ENCODE results near the gene CPVL. TPM values are rescaled to one million over a fixed set of nuclear protein-coding genes. Genes with fewer than 3 reads are reported as not detected.

The CPVL gene
- total RNA-seq, 1 experiment from 2014 or later: 27.5 TPM

- no peak for DNase-seq (ENCODE audit: low spot score)
Observed at GRCh38 chr7:29043576-29043975, 102.8 kb downstream of the CPVL start.

DNA sequence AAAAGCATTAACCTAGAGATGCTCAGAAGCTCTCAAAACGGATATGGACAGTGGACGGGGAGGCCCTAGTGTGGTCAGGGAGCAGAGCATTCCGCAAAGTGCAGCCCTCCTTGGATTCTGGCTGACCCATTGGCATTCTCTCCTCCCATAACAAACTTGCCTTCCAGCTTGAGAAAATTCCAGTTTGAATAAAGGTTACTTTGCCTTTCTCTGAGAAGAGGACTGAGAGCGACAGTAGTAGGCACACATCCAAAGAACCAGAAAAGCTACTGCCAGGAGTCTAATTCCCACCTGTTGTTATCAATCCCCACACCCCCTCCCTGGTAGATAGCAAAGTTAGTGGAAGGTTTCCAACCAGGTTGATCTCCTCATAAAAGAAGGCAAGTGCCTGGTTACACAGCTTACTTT, 103.5 kb downstream of the CPVL start:
- no peak for DNase-seq (ENCODE audit: low spot score)

GRCh38 chr7:29041991-29042390, 104.3 kb downstream of the CPVL start:
- DNase-seq (ENCODE audit: low spot score): no peak

DNA sequence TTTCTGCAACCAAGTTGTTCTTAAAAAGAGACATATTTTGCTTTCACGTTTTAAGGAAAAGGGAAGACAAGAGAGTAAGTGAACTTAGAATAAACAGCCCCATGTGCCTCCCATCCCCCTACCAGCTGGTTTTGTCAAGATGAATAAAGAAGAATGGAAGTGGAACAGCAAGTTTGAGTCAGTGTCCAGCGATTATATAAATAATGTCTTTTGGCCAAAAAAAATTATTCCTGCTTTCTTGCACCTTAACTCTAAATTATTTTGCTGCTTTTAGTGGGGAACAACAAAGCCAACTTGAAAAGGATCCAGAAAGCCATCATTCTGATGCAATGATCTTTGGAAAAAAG, 105.8 kb downstream of the CPVL start:
- DNase-seq (ENCODE audit: low spot score): no peak

DNA sequence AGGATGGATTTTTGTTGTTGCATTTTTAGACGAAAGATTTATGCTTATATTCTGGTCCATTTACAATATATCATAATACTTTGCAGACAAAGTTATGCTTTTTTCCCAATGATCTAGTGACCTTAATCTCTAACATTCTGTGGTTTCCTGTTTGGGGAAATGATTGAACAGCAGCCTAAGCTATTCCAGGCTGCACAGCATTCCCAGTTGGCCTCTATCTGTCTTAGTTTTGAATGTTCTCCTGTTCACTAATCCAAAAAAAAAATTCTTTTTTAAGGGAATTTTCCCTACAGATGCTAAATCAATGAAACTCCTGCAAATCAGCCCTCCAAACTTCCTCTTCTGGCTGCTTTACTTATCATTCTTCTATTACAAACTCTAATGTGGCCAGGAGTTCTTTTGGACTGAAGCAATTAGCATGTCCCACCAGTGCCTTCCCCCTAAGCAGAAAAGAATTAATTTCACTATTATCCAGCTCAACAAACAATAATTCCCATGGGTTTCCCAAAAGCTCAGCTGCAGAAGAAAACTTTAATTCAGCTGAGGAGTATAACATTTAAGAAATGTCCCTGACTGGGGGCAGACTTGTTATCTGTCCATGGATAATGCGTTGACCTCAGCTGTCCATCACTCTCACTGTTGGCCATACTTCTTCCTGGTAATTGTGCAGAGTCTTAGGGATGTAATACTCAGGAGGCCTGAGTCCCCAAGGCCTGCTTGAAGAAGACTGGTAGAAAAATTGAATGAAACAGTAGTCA, 106.3 kb downstream of the CPVL start:
- DNase-seq (ENCODE audit: low spot score): peak; percentile 10

GRCh38 chr7:29038463-29038862, 107.9 kb downstream of the CPVL start:
- DNase-seq (ENCODE audit: low spot score): no peak

- DNase-seq (ENCODE audit: low spot score): peak; percentile 96
Observed at GRCh38 chr7:29035044-29035740, 111.1 kb downstream of the CPVL start.

DNA sequence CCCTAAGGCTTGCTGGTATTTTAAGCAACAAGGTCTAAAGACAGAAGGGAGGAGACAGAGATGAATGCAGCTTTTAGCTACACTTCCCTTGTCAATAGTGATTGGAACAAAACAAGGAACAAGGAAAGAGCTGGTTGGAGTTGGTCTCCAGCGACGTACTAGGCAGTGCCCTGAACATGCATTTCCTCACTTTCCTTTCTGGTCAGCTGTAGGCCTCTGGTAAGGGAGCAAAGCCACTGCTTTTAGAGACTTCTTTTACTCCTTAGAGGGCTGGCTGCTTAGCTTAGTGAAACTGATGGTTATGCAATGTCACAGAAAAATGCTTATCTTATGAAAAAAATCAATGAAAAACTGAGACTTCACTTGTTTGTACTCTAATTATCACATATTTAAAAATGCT, 112.8 kb downstream of the CPVL start:
- DNase-seq (ENCODE audit: low spot score): no peak

DNA sequence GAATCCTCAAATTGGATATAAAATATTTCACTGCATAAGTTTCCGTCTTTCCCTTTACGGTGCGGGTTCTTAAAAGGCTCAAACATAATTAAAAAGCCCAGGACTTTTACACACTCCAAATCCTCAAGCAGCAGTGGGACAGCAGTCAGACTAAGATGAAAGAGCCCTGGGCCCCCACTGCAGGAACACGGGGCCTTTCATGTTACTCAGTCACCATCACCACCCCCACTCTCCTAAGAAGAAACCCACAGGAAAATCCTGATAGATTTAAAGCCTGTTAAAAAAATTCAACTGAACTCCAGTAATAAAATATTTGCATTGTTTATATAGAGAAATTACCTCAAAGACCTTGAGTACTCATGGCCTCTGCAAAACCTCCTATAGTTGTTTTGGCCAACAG, 114.2 kb downstream of the CPVL start:
- DNase-seq (ENCODE audit: low spot score): no peak

- DNase-seq (ENCODE audit: low spot score): no peak
Observed at GRCh38 chr7:29030781-29031275, 115.5 kb downstream of the CPVL start.

DNA sequence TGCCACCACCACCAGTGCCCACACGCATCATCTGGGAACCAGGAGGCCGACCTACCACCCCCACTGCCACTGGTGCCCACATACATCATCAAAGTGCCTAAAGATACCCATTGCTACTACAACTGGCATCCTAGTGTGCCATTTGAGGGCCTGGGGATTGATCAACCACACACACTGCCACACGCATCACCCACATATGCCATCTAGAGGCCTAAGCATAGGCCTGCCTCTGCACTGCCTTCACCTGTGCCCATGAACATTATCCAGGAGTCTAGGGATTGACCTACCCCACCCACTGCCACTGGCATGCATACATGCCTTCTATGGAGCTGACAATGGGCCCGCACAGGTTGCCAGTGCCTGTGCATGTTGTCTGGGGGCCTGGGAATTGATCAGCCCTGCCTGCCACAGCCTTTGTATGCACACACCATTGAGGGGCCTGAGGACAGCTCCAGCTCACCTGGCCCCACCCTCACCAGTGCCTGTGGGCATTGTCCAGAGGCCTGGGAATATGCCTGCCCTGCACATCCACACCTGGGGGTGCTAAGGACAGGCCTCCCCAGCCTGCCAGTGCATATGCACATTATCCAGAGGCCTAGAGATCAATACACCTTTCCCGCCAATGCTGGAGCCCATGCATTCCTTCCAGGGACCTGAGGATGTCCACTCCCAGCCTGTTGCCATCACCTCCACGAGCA, 123.9 kb downstream of the CPVL start:
- no peak for DNase-seq (ENCODE audit: low spot score)

GRCh38 chr7:29019896-29020295, 126.4 kb downstream of the CPVL start:
- no peak for DNase-seq (ENCODE audit: low spot score)

- DNase-seq (ENCODE audit: low spot score): no peak
Observed at GRCh38 chr7:29019387-29019786, 127.0 kb downstream of the CPVL start.

- DNase-seq (ENCODE audit: low spot score): peak; percentile 19
Observed at GRCh38 chr7:29017713-29018112, 128.6 kb downstream of the CPVL start.

GRCh38 chr7:29014725-29015124, 131.6 kb downstream of the CPVL start:
- DNase-seq (ENCODE audit: low spot score): no peak

DNA sequence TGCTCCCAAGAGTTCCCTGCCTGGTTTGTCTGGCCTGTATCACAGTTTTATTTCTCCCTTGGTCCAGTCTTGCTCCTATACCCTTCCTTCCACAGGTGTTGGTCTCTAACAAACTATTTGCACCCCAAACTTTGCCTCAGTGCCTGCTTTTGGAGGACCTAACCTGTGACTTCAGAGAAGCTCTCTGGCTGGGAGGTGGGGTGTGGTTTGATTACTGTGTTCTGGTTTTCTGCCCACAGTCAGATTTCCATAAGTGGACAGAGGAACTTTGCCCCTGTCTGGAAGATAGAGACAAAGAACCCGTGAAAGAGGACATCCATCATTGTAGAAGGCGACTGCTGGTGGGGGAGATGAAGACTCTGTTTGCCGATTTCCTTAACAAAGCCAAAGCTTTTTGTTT, 132.4 kb downstream of the CPVL start:
- DNase-seq (ENCODE audit: low spot score): no peak

DNA sequence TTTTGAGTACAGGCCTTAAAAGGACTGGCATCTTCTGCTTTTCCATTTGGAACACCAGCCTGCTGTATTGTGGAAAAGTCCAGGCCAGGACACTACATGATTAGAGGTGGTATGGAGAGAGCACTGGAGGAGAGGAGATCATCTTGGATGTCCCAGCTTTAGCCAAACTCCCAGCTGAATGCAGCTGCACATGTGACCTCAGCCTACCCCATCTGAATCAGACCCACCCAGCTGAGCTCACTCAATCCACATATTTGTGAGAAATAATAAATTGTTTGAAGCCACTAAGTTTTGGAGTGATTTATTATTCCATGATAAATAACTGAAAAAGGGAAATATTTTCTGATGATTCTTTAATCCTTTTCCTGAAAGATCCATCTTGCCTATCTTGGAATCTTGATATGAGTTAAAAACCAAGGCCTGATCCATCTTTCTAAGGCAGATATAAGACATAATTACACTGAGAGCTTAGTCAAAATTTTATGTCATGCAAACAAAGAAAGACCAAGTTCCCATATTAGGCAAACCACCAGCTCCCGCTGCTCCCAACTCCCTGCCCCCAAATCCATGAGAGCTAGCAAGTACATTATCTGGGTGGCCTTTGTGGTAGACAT, 133.1 kb downstream of the CPVL start:
- no peak for DNase-seq (ENCODE audit: low spot score)

GRCh38 chr7:29009947-29010346, 136.4 kb downstream of the CPVL start:
- no peak for DNase-seq (ENCODE audit: low spot score)

- DNase-seq (ENCODE audit: low spot score): no peak
Observed at GRCh38 chr7:29008590-29008989, 137.7 kb downstream of the CPVL start.

DNA sequence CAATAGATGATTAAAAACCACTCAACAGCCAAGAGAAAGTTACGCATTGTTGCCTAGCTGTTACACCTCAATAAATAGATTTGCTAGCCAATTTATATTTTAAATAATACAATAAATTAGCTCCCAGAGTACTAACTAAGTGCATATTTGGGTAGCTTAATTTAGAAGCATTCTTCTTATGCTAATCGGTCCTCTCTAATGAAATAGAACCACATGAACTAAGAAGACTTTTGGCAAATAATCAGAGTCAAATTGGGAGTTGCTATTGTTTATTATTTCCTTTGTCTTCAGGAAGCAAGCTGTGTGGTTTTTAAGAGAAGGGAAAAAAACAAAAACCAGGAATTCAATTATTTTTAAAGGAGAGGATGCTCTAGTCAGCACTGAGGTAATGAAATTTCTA, 139.2 kb downstream of the CPVL start:
- no peak for DNase-seq (ENCODE audit: low spot score)

GRCh38 chr7:29005829-29006228, 140.5 kb downstream of the CPVL start:
- DNase-seq (ENCODE audit: low spot score): peak; percentile 40

DNA sequence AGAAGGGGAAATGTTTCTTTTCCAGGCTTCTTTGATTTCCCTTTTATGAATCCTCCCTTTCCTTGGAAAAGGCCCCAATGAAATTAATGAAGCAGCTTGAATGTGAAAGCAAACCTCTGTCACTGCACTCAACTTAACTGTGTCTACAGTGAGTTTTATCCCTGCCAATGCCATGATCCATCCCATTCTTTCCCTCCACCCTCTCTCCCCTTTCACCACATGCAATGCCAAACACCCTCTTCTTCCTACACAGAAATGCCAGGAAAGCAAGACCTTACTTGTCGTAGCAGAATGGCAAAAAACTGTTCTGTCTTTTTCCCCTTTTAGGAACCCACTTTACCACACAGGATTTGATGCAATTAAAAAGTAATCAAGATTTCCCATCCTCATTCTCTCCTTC, 140.9 kb downstream of the CPVL start:
- no peak for DNase-seq (ENCODE audit: low spot score)
